GM21423 (cell line): Measurements from ENCODE around the gene SAP30L.

Experiments used
- ATAC-seq: cut with Tn5 transposase; IDR thresholded peaks from one replicate; pipeline ENCODE4 v1.9.1; 2021; ENCODE audit warnings: mild to moderate bottlenecking, moderate library complexity; ENCODE audit not compliant: unreplicated experiment

Gene SAP30L

GRCh38 chr5:154505567-154505966, 59.8 kb downstream of the SAP30L start:
- no peak for ATAC-seq

- no peak for ATAC-seq
Observed at GRCh38 chr5:154506049-154506715, 60.4 kb downstream of the SAP30L start.

- no peak for ATAC-seq
Observed at GRCh38 chr5:154506716-154507080, 60.9 kb downstream of the SAP30L start.

GRCh38 chr5:154508114-154508513, 62.3 kb downstream of the SAP30L start:
- ATAC-seq, result no peak

GRCh38 chr5:154509784-154510555, 64.2 kb downstream of the SAP30L start:
- ATAC-seq, result no peak
